Activated gamma-delta T cell (primary cell): ENCODE data around the gene GRK1.

ENCODE experiments used
- DNase-seq: peaks from one replicate; lab custom pipeline; 2025; lab: John Stamatoyannopoulos, UW

GRK1 gene

GRCh38 chr13:113775451-113776145 is 108.6 kb downstream of the GRK1 start:
- DNase-seq = no peak

- DNase-seq = no peak
Measured at GRCh38 chr13:113776231-113777125, 109.5 kb downstream of the GRK1 start.

GRCh38 chr13:113777311-113778260 is 110.6 kb downstream of the GRK1 start:
- DNase-seq = no peak

- no peak for DNase-seq
Measured at GRCh38 chr13:113781571-113781970, 114.6 kb downstream of the GRK1 start.

GRCh38 chr13:113782472-113782871 is 115.5 kb downstream of the GRK1 start:
- DNase-seq = no peak

GRCh38 chr13:113783200-113783881 is 116.3 kb downstream of the GRK1 start:
- DNase-seq = no peak

GRCh38 chr13:113783966-113784644 is 117.1 kb downstream of the GRK1 start:
- no peak for DNase-seq

GRCh38 chr13:113784645-113785024 is 117.6 kb downstream of the GRK1 start:
- DNase-seq = no peak

- DNase-seq = no peak
Measured at GRCh38 chr13:113785051-113786010, 118.3 kb downstream of the GRK1 start.

GRCh38 chr13:113786262-113786841 is 119.3 kb downstream of the GRK1 start:
- no peak for DNase-seq
